HG03575 (cell line): ENCODE measurements around the gene COL26A1.

Source experiments
- ATAC-seq: cut with Tn5 transposase; IDR thresholded peaks from one replicate; pipeline ENCODE4 v1.9.1; 2021; ENCODE audit not compliant: unreplicated experiment, insufficient number of reproducible peaks, low FRiP score; ENCODE audit errors: extremely low read depth

Gene COL26A1

GRCh38 chr7:101538596-101539459 lies 176.2 kb downstream of the COL26A1 start:
- no peak for ATAC-seq

- no peak for ATAC-seq
Measured at GRCh38 chr7:101539784-101540183, 177.1 kb downstream of the COL26A1 start.

- no peak for ATAC-seq
Measured at GRCh38 chr7:101542527-101543241, 180.0 kb downstream of the COL26A1 start.

GRCh38 chr7:101543242-101543766 lies 180.6 kb downstream of the COL26A1 start:
- ATAC-seq: no peak

- ATAC-seq: no peak
Measured at GRCh38 chr7:101543846-101544245, 181.2 kb downstream of the COL26A1 start.

- ATAC-seq: no peak
Measured at GRCh38 chr7:101545441-101546190, 182.9 kb downstream of the COL26A1 start.

- no peak for ATAC-seq
Measured at GRCh38 chr7:101546308-101546936, 183.7 kb downstream of the COL26A1 start.

- ATAC-seq: no peak
Measured at GRCh38 chr7:101547022-101547915, 184.6 kb downstream of the COL26A1 start.

- ATAC-seq: no peak
Measured at GRCh38 chr7:101547916-101548661, 185.4 kb downstream of the COL26A1 start.

GRCh38 chr7:101549734-101550133 lies 187.1 kb downstream of the COL26A1 start:
- ATAC-seq: no peak

- no peak for ATAC-seq
Measured at GRCh38 chr7:101550641-101551541, 188.2 kb downstream of the COL26A1 start.

GRCh38 chr7:101553018-101553770 lies 190.5 kb downstream of the COL26A1 start:
- no peak for ATAC-seq

GRCh38 chr7:101553771-101554445 lies 191.2 kb downstream of the COL26A1 start:
- no peak for ATAC-seq

GRCh38 chr7:101554584-101555268 lies 192.1 kb downstream of the COL26A1 start:
- ATAC-seq: no peak
